ENCODE measurements around the gene GPRIN3.
"Not testable (repeated sequence)": the region's sequence is repeated elsewhere in the genome, so short reads cannot be mapped to it uniquely, and the experiment has no call there.

Gene GPRIN3

DNA sequence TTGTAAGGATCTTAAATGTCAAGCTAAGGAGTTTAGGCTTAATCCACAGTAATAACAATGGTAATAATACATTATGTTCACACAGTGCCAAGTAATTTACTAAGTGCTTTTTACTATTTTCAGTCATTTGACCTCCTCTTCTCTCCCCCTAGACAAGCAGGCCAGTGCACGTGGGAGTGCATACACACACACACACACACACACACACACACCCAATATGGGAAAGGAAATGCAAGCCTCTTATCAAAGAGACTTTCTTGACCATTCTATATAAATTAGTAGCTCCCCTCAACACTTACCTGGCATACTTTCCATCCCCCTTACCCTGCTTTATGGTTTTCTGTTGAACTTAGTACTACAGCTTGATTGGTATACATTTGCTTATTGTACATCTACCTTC, 3.8 kb upstream of the GPRIN3 start:
- no peak for DNase-seq

DNA sequence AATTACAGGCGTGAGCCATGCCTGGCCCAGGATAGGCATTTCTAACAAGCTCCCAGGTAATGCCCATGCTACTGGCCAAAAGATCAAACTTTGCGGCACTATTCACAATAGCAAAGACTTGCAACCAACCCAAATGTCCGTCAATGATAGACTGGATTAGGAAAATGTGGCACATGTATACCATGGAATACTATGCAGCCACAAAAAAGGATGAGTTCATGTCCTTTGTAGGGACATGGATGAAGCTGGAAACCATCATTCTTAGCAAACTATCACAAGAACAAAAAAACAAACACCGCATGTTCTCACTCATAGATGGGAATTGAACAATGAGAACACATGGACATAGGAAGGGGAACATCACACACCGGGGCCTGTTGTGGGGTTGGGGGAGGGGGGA, 1.6 kb upstream of the GPRIN3 start:
- DNase-seq: not testable (repeated sequence)

DNA sequence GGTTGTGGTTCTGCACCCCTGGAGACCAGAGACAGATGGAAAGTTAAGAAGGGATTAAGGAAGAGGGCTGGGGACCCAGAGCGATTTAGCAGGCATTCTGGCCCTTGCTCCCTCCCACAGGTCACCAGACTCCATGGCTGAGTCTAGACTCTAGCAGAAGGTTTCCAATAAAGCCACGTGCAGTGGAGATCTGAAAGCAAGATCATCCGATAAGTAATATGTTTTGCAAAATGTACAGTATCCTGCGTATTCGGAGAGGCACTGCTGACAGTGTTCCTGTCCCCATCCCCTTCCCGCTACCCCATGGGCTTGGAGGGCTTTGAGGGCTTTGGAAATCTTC, 531 bp upstream of the GPRIN3 start:
- no peak for DNase-seq

DNA sequence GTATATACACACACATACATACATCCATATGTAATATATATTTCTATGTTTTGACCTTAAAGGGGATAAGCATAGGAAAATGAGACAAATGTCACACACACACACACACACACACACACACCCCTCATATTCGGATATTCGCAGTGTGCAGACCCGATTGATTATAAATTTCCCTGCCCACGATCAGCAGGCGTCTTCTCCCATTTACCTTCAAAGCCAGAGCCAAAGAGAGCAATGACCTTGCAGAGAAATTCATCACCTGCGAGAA, 488 bp downstream of the GPRIN3 start:
- DNase-seq: no peak

DNA sequence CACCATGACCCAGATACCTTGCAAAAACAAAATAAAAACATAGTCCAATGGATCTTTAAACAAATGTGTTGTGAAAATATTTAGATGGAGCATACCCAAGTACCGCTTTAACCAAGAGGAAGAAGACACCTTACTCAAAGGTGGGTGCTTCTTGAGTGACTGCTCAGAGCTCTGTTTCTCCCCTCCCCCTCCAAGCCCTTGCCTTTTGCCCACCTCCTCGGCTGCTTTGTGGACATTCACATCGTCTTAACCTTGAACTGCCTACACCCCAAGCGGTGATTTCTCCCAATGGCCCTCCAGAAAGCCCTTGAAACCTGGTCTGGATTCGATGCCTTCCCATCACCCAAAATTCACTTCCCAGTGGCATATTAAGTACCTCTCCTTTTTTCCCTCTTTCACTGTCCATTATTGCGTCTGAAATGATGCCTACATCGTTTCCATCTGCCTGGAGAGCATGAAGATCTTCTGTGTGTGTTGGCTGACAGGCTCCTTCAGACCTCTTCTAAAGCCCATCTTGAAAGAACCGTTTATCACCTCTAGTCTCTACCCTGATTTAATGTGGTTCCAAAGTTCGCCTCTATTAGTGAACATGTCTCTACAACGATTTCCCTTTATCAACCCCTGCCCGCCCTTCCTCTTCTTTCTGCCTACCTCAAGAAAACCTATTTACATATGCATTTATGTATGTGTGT, 968 bp downstream of the GPRIN3 start:
- no peak for DNase-seq

DNA sequence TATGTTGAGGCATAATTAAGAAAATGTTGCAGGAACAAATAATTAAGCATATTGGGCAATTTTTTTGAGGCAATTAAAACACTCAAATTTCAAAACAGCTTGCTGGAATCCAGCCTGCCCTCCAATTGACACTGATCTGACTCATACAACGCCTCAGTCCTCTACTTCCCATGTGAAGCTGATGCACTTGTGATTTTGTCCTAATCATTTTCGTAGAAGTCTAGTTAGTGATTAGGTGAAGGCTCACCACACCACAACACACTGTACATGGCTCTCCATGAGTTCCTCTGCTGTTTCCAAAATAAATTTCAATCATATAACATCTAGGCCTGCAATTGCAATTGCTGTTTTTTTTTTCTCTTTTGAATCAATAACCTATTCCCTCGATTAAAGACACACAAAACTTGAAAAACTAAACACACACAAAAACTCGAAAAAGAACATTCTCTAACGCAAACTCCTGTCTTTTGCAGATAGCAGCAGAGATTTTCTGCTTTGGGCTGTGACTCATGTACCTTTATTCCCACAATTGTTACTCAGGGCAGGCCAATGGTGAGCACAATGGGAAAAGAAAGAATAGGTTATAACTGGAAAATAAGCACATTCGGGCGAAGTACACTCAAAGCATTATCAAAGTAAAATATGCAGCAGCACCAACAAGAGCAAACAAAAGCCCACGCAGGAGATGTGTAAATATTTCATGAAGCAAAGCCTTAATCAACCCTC, 1.7 kb downstream of the GPRIN3 start:
- DNase-seq: no peak

DNA sequence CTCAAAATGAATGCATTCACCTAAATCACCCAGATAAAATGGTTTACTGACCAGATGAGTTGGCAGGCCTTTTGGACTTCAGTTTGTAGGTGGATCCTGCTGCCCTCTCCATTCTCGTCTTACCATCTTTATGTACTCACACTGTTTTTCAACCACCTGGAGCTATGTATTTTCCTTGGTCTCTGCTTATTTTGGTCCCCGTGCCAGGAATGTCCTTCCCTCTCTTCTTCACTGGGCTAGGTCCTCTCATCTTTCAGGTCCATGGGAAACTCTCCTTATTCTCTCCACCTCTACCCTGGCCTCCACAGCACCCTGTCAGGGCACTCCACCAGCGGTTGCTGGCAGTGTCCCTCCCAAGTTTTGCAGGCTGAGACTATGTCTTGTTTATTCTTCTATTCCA, 2.6 kb downstream of the GPRIN3 start:
- DNase-seq: no peak

DNA sequence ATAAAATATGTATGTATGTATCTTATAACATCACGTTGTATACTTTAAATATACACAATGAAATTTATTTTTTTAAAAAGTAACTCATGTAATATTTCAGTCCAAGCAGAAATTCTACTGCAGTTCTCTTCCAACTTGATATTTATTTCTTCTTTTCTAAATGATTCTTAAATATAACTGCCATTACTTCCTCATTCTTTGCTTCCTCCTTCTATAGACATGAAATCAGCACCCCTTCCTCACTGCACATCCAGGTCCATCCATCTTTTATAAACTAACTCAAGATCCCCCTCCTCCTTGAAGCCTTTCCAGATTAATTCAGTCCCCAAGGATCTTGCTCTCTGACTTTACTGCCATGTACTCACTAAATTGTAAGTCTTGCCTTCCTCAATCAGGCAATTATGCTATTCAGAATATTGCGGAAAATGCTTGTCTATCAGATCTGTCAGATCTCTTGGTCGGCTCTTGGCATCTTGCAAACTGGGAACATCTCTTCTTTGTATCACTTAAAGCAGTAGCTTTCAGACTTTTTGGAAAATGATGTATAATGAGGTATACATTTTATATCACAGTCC, 3.7 kb downstream of the GPRIN3 start:
- DNase-seq: no peak

DNA sequence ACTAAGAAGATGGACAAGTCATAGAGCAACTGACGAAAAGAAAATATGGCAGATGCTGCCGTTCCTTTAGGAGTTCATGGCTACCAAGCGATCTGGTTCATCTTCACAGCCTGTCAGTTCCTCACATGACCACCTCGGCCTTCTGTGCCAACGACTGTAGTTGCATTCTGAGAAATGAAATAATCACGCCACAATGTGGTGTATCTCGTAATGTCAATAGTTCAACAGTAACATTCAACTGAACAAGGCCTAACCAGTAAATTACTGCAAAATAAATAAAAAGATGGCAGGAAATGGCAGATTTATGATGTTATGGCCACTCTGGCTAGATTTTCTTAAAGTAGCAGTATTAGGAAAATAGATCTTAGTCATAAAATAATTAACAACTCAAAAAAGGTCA, 4.4 kb downstream of the GPRIN3 start:
- peak; percentile 46 for DNase-seq

DNA sequence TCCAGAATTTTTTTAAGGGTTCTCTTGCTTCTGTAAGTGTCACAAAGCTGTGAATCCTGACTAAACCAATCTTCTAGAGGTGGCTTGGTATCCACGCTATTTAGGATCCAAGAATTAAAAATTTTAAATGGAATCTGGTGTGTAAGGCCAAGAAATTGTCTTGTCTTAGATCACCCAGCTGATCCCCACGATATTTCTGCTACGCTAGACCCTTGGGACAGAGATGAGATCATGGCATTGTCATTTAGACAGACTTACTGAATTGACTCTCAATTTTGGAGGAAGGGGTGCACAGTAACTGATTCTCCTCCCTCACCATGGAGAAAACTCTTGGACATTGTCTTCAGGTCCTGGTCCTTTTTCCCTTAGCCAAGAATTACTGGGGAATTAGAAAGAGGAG, 5.7 kb downstream of the GPRIN3 start:
- no peak for DNase-seq

DNA sequence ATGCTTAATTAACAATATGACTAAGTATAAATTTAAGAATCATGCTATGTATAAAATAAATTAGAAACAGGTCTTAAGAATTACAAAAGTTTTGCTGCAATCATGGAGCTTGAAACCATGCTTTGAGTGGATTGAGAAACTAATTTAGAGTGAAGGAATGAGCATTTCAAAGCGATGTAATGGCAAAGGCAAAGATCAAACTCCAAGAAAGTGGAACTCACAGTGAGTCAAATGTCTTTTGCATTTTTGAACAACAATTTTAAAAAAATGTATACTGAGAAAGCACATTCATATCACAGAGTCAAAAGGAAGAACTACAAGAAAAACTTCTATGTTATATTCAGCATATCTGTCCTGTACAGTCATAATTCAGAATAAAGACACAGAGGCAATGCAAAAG, 6.6 kb downstream of the GPRIN3 start:
- no peak for DNase-seq

DNA sequence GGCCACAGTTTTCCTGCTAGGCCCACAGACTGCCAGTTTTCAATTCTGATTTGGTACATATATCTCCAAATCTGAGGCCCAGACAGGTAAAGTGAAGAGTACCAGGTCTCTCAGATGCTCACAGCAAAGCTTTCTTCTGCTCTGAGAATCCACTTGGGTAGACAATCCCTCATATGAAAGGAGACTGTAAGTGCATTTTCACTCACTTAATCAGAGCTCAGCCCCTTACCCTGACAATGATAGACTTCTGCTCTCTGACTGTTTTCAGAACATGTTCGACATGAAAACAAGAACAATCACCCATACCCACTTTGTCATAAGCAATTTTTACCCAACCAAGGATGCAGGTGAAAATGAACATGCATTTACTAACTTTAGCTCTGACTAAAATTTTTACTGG, 7.1 kb downstream of the GPRIN3 start:
- DNase-seq: no peak

DNA sequence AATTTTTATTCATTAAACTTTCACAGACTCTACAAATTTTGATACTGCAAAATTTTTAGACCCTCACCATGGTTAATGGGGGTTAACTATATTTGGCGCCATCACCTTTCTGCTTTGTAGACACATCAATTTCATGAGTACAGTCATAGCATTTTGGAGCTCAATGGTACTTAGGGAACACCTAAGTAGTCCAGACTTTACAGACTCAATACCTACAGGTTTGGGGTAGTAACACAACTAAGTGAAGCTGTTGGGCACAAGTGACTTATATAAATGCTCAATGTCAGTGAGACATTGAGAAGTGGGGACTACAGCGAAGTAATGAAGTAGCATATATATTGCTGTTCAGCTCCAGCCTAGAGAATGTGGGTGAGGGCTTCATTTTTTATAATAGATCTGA, 7.5 kb downstream of the GPRIN3 start:
- no peak for DNase-seq

DNA sequence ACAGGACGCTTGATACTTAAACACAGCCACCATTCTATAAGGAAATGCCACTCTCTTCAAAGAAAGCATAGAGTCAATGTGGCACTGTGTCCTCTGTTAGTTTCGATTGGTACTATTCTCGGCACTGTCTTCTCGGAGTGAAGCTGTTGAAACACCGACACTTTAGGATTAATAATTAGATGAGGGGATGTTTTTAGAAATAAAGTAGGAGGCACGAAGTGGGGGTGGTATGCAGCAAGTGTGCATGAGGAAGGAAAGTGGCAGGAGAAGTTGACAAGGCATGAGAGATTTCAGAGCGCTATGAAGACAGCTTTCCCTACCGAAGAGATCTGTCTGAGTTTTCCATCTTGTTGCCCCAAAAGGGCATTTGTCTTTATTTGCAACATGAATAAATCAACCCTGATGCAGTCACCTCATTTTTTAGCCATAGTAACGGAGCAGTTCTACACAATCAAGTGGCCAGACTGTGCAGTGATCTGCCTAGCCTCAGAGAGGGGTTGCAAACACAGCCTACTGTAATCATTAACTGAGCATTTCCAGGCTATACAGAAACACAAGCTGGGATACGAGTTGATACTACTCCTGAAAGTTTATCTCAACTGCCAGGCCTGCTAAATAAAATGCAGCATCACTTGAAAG, 8.3 kb downstream of the GPRIN3 start:
- DNase-seq: no peak

DNA sequence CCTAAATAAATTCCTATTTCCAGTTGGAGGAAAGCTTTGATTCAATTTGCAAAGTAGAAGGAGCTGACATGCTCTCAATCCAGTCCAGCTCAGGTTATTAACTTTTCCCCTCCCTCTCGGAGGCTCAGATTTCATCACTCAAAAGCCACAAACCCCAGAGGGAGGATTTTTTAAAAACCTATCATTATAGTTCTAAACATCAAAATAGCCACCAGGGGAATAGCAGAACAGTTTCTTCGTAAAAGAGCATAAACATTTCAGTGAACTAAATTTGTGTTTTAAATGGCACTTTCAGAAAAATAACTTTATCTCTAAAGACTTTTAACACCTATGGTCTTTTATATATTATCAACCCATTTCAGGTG, 8.8 kb downstream of the GPRIN3 start:
- no peak for DNase-seq

DNA sequence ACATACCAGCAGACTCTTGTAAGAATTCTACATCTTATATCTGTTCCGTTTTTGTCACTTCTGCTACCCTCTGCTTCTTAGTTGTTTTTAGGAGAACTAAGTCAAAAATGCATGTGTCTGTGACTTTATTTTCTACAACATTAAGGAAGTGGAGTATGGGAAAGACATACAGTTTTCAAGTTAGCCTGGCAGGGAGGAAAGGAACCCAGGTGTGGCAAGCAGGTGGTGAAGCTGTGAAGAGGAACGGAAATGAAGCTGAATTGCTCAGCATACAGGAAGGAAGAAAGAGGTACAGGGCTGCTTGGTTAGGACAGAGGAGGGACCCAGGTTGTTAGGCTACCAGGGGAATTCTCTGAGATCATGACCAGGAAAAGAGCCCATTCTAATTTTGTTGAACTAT, 9.4 kb downstream of the GPRIN3 start:
- DNase-seq: no peak

DNA sequence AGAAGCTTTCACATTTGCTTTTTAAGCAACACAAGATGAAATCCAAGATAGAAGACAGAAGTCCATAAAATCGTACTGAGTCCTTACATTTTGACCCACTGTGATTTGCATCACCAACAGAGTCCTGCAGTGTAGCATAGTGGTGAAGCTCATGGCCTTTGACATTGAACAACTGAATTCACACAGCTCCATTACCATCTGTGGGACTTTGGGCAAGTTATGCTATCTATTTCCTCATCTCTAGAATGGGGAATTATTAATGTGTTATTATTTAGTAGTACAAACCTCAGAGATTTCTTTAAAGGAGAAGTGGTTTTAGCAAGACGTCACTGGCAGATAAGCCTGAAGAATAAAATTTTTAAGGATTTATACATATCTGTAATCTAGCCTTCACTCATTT, 10.7 kb downstream of the GPRIN3 start:
- DNase-seq: no peak

DNA sequence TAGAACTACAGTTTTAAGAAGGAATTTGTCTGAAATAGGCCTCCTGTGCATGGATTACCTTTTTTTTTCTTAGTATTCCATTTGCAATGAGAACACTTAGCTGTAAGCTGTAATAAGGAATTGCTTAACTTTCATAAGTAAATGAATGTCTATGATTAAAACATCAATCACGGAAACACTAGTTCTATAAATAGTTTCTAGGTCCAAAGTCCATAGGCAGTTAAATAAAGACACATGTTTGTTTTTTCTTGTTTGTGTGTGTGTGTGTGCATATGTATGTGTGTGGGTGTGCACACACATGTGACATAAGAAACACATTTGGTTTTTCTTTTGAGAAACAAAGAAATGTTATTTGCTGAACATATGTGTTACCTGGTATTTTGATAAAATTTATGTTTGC, 11.2 kb downstream of the GPRIN3 start:
- DNase-seq: no peak

DNA sequence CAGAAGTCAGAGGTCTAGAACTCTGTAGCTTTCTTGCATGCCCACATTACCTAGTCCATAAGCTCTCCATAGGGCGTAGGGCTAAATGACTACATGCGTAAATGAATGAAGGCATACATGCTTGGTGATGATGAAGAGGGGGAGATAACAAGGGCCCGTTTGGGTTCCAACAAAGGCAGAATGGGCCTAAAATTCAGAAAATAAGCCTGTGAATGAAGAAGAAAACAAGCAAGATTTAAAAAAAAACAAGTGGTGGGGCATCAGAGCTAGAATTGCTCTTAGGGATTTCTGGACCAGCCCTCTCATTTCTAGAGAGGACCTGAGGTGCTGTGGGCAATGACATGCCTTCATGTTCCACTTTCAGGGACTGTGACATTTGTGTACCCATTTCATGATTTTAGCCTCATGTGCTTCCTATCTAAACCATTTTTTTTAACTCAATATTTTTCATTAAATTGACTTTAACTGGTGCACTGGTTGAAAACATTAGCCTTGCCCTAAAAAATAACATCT, 12.1 kb downstream of the GPRIN3 start:
- DNase-seq: no peak

DNA sequence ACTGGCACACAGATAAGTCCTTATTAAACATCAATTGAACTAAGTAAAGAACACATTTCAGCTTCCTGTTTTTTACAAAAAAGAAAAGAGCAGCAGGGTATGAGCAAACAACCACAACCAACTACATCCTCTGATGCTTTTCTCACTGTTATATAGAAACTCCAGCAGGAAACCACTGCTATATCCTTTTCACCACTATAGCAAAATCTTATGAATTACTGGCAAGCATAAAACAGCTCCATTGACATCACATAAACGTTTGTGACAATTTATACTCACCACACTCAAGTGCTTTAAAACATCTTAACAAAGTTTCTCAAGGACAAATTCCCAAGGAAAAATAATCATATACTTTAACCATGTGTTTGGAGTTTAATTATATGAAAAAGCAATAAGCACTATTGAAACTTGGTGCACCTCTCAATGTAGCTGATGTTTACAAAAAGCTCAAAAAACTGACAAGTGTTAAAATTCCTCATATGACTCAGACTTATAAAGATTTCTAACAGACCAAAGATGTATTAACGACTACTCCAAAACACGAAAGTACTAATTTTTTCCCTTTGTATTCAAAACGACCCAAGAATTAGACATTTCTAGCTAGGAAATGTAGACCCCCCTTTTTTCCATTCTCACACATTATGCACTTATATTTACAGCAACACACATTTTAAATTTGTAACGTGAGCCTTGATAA, 12.9 kb downstream of the GPRIN3 start:
- no peak for DNase-seq

DNA sequence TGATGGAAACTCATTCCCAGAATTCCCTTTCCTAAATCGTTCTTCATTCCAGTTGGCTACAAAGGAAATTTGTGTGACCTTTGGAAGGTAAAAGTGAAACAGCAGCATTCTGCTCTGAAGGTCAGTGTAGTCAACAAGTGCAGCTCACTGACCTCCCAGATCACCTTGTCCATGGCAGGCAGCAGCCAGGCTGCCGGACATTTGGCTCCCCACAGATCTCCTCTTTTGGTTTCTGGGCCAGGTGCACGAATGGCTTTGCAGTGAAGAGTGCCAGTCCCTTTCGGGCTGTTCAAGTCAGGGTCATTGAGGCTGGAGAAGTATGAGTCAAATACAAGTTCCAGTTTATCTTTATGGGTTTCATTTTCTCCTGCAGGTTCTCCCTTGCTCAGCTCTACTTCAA, 14.3 kb downstream of the GPRIN3 start:
- no peak for DNase-seq

DNA sequence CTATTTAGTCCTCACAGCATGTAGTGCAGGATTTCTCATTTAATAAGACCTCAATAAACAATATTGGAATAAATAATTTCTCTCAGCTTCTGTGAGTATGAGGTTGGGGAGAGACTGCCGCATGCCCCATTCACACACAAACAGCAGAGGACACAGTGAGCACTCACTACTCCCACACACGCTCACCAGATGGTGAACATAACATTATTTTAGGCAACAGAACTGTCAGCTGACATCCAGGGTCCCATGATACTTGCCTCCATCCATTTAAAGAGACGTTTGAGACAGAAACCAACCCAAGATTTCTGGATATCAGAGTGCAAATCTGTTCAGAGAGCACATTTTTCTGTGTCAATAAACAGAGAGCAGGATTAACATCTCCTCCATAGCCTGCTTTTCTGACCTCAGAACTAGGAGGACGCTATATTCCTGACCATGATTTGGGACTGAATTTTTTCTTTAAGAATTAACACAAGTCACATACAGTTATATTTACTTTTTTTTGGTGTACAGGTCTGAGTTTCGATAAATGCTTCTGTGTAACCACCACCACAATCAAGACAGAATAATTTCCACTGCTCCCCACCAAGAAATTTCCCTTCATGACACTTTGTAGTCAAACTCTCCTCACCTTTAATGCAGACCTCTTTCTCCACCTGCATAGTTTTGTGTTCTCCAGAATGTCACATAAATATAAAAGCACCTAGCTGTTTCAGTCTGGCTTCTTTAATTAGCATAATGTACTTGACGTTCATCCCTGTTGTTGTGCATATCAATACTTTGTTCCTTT, 16.7 kb downstream of the GPRIN3 start:
- no peak for DNase-seq

DNA sequence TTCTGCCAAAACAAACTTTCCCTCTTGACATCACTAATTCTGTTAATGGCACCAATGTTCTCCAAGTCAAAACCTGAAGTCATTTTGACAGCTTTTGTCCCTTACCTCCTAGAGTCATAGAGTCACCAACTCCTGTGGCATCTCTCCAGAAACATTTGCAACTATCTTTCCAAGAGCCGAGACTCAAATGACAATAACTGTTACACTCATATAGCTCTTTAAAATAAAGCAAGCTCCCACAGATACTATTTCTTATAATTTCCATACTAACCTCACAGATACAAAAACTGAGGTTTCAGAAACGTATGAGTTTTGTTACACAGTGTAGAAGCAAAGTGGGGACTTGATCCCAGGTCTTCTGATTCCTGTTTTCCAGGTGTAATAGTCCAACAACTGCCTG, 18.3 kb downstream of the GPRIN3 start:
- DNase-seq: no peak
